Retinal pigment epithelial cell (primary cell): Measurements from ENCODE around the gene SYDE1.

ENCODE experiments used
- DNase-seq: peaks from one replicate; pipeline ENCODE4 v3.0.0-alpha.2; 2010; ENCODE audit warnings: low read depth
- H3K4me3 ChIP-seq: 2 replicates; pipeline ENCODE4 v1.5.1; 2011; ENCODE audit warnings: mild to moderate bottlenecking, low read length, control low read depth, moderate library complexity
- CTCF ChIP-seq: conservative IDR thresholded peaks from 2 replicates; pipeline ENCODE4 v1.5.1; 2011; ENCODE audit warnings: low read depth, low read length, control low read depth, inconsistent platforms

The SYDE1 gene

GRCh38 chr19:15120135-15121026 lies 13.2 kb downstream of the SYDE1 start:
- no peak for DNase-seq
- H3K4me3 ChIP-seq: no peak overlapping the region
- TF ChIP-seq CTCF: peak; percentile 11

DNA sequence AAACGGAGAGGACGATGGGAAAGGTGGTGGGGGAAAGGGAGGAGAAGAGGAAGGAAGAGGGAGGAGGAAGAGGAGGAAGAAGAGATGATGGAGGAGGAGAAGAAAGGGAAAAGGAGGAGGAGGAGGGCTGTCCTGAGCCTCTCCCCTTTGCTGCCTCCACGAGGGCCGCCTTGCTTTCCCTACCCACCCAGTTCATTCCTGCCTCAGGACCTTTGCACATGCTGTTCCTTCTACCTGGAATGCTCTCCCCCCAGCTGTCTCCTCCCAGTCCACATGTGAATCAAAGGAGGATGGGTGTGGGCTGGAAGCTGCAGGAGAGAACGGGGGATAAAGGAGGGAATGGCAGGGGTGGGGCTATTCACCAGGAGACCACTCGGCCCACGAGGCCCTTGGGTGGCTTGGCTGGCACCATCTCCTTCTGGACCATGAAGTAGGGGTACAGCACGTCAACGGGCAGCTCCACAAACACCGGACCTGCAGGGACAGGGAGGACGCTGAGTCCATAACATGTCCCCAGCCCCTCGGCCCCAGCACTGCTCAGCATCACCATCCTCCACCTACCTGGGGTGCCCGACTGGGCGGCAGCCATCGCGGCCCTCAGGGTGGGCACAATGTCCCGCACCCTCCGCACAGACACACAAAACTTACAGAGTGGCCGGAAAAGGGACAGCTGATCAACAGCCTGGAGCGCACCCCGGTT lies 15.3 kb downstream of the SYDE1 start:
- H3K4me3 ChIP-seq: no peak overlapping the region
- no peak for TF ChIP-seq CTCF
- DNase-seq: no peak

- no peak for TF ChIP-seq CTCF
- no peak for DNase-seq
- H3K4me3 ChIP-seq: peak overlapping the region; percentile 81
Observed at GRCh38 chr19:15123031-15123890, 16.1 kb downstream of the SYDE1 start.

DNA sequence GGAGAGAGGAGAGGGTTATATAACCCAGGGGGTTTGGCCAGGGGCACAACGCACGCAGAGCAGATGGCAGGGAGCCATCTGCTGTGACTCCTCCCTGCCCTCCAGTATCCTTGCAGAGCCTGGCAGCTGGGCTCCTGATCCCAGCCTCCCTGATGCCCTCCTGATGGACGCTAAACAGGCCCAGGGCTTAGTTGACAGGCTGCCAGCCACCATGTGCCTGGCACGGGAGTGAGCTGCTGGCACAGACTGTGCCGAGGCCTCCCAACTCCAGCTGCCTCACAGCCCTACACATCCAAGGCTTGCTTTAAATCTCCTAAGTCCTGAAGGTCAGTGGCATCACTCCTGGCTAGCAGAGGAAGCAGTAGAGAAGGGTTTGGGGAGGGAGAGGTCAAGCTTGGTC lies 16.7 kb downstream of the SYDE1 start:
- peak; percentile 65 for DNase-seq
- H3K4me3 ChIP-seq: peak overlapping the region; percentile 81
- no peak for TF ChIP-seq CTCF

DNA sequence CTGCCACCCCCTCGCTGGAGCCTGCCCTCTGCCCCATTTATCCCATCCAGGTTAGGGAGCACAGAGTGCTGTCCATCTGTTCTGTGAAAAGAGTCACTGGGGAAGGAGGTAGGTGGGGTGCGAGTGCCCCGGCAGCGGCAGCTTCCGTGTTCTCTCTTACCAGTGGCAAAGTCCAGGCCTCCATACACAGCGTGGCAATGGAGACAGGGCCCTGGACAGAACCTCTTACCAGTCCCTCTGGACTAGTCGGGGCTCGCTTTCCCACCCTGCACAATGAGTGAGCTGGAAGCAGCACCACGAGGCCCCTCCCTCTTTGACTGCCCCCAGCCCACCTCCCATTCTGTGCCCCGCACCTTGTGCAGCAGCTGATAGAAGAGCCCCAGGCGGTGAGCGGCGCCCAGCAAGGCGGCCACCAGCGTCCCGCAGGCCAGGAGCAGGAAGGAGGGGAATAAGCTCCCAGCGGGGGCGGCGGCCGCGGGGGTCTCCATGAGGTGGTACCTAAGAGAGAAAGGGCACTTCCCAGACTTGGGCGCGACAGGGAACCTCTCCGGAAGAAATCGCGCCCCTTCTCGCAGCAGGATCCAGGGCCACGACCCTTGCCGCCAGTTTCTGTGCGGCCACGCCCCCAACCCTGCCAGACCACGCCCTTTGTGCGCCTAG lies 17.5 kb downstream of the SYDE1 start:
- TF ChIP-seq CTCF: no peak
- DNase-seq: no peak
- peak overlapping the region; percentile 81 for H3K4me3 ChIP-seq

DNA sequence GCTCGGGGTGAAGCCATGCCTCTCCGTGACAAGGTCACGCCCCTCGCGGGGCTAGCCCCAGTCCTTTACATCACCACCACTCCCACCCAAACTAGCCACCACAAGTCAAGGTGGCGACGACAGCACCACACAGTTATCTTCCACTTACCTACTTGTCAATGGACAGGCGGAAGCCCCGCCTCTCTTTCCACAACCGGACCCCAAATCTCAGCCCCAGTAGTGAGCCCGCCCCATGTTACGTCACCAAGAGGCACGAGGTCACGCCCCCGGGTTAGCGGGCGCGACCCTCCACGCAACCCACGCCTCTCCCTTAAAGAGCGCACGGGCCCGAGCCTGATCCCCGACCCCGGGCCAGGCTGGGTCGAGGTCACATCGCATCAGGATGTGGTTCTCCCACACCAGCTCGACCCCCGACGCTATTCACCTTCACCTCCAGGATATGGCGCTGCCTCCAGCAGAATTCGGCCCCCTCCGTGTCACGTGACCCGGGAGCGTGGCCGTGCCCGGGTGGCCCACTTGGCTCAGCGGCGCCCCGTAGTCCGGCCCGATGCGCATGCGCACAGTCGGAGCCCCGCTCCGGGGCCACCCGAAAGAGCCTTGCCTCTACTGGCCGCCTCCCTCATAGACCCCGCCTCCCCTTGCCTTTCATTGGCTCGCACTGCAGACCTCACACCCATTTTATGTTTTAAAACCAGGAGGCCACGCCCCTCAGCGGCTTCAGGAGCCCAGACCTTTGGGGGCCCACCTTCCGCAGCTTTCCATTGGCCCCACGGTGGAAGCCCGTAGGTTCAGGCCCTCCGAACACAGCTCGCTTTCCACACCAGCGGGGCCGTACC lies 18.2 kb downstream of the SYDE1 start:
- H3K4me3 ChIP-seq: peak overlapping the region; percentile 81
- no peak for TF ChIP-seq CTCF
- peak; percentile 92 for DNase-seq
